Esophagus muscularis mucosa (tissue), 4 donors: ENCODE results near the gene FADS3.

ENCODE experiments used
- EP300 ChIP-seq: sonication (generic); formaldehyde crosslinking; IDR thresholded peaks from one replicate; pipeline ENCODE4 v1.6.1; 2017; ENCODE audit warnings: antibody characterized with exemption
- POLR2A ChIP-seq: fragments of 450-650 bp; IDR thresholded peaks from one replicate; pipeline ENCODE4 v1.6.1; 2017; ENCODE audit warnings: antibody characterized with exemption, moderate library complexity, mild to moderate bottlenecking, low read depth
- POLR2AphosphoS5 ChIP-seq, 2 donors: sonication (generic); formaldehyde crosslinking; IDR thresholded peaks; one replicate each; pipeline ENCODE4 v1.6.1; 2017; ENCODE audit warnings: antibody characterized with exemption in 2 of 2
- TF ChIP-seq, protein P1 (sequence below), 3 experiments: fragments of 200-600 bp in 2 of 3; fragments of 450-650 bp in 1 of 3; sonication (generic) in 2 of 3; IDR thresholded peaks; one replicate each; pipeline ENCODE4 v1.5.1; 2017 to 2019; ENCODE audit warnings: antibody characterized with exemption in 3 of 3, mild to moderate bottlenecking in 2 of 3, moderate library complexity in 1 of 3

DNA sequence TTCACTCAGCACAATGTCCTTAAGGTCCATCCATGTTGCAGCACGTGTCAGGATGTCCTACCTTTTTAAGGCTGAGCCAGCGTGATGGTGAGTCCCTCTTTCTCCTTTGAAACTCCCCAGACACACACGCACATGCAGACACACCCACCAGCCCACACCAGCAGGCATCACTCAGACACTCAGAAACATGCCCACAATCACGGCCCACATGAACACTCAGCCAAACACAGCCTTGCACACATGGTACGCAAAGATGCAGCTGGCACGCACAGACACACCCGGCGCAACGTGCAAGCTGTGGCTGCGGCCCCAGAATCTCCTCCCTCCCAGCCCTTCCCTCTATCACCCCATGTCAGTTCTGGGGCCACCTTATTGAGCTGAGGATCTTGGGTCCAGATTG, 8.0 kb downstream of the FADS3 start:
- TF ChIP-seq EP300 (no peak), POLR2AphosphoS5 (IDR thresholded peaks at IDR 0.05) (no peak), POLR2A (no peak)
- TF ChIP-seq, protein P1, sequence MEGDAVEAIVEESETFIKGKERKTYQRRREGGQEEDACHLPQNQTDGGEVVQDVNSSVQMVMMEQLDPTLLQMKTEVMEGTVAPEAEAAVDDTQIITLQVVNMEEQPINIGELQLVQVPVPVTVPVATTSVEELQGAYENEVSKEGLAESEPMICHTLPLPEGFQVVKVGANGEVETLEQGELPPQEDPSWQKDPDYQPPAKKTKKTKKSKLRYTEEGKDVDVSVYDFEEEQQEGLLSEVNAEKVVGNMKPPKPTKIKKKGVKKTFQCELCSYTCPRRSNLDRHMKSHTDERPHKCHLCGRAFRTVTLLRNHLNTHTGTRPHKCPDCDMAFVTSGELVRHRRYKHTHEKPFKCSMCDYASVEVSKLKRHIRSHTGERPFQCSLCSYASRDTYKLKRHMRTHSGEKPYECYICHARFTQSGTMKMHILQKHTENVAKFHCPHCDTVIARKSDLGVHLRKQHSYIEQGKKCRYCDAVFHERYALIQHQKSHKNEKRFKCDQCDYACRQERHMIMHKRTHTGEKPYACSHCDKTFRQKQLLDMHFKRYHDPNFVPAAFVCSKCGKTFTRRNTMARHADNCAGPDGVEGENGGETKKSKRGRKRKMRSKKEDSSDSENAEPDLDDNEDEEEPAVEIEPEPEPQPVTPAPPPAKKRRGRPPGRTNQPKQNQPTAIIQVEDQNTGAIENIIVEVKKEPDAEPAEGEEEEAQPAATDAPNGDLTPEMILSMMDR (IDR thresholded peaks at IDR 0.05): no peak
